ENCODE results near the gene BAIAP2L1.

BAIAP2L1 gene

DNA sequence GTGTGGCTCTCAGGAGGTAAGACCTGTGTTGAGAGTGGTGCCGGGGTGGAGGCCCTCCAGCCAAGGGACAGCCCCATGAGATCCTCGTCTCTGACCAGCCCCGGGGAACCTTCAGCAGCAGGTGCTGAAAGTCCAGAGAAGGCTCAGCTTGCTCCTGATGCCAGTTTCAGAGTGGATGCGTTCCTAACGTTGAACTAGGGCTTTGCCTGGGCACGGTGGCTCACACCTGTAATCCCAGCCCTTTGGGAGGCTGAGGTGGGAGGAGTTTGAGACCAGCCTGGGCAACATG, 45.7 kb downstream of the BAIAP2L1 start:
- DNase-seq, result no peak

DNA sequence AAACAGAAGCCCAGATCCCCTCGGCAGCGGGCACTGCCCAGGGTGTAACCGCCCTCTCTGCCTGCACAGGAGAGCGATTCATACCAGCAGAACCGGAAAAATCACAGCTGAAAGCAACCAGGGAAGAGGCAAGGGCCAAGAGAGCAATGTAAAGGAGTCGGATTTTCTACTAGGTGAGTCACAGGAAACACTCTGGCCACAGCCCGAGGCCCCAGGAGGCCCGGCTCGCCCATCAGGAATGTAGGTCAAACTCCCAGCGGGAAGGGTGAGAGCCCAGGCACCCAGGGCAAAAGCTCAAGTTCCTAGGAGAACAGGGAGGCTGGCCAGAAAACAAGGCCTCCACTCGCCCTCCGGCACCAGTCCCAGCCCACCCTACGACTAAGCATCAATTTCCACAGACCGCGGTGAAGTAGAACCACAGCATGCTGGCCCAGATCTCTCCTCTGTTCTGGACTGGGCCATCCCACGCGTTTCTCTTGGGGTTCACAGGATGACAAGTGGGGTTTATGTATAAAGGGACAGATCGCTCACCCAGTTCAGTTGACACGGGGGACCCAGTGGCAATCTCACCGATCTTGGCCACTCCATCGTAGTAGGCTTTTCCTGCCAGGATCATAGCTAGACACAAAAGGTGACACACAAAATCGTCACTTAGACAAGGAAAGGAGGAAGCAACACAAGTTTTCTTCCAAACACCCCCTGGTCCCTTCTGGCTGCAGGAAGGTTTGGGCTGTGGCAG, 46.2 kb downstream of the BAIAP2L1 start:
- no peak for DNase-seq

DNA sequence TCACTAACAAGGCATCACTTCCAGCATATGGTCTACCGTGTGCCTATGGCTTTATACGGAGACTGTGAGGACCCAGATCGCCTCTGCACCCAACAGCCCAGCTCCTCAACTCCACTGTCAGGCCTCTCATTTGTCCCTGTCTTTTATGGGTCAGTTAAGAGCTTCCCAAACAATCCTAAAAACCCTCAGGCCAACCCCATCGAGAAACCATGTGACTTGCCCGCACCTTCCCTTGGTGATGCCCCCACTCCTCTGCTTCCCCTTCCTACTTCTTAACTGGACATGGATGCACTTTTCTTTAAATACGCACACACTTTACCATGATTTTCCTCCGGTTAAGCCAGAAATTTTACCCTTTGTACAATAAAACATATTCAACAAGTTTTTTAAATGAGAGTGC, 46.8 kb downstream of the BAIAP2L1 start:
- no peak for DNase-seq

DNA sequence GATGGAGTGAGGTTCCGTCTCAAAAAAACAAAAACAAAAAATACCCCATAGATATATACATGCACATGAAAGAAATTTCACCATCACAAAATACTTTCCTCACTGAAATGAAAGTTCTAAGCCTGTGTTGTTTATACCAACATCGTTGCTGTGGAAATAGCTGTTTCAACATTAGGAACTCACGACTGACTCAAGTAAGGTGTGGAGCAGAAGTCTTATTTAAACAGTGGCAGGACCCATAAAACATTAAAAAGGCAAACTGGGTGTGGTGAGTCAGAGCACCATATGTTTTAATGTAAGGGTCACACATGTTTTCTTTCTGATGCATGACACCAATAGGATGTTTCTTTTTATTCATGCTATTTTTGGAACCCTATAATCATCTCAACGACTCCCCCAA, 48.3 kb downstream of the BAIAP2L1 start:
- no peak for DNase-seq

DNA sequence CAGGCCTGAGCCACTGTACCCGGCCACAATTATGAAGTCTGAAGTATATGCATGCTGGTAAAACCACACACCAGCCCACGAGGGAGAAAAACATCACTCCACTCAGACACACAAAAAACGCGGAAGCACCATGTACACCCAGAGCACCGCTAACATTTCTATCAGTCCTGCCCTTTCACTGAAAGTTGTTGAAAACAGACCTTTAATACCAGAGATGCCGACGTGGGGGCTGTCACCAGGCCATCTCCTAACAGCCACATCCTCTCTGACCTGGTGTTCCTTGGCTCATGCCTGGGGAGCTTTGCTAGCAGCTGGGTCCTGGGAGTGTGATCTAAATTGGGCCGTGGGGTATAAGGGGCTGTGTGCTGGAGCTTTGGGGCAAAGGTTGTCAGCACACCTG, 49.8 kb downstream of the BAIAP2L1 start:
- DNase-seq, result no peak

DNA sequence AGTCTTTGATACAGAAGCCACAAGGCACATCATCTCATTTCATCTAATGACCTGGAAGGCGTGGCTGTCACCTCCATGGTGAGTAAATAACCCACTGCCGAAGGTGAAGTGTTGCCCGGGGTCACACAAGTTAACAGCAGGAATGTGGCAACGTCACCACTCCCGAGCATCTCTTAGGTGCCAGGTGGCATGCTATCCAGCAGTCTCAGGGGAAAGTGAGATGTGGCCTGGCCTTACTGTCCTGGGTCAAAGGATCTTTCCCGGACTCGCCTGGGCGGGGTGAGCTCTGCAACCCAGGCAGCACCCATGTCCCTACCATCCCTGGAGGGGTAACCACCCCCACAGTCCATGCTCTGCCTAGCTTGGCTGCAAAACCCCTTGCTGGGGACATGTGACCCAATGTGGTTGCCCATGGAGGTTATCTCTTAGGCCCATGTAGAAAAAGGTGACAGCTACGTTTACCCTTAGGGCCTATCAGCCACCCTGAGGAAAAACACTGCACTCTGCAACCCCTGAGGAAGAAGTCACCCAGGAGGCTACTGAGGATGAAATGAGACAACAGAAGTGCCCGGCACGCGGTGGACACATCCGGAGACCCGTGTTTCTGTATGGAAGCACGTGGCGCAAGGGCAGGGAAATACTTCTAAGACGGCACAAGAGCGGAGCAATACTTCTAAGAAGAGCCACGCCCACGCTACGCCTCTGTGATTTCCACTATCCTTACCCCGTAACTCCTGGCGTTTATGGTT, 52.0 kb downstream of the BAIAP2L1 start:
- no peak for DNase-seq

DNA sequence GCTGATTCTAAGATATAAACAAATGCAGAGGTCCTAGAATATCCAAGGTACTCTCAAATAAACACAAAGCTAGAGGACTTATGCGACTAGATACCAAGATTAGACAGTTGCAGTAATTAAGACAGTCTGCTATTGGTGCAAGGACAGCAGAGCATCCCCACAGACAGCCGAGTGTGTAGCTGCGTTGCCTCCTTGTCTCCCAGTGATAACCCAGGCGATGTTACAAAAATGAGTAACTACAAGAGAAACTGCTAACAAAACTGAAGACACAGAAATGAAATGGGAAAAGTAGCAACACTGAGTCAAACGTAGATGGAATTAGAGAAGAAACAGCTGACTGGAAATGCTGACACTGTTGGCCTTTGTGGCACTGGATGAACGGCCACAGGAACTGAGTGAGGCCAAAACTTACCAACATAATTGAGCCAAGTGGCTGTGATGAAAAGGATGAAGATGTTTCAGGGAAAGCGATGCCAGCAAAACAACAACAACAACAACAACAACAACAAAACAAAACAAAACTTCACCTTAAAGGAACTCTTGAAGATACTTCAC, 54.3 kb downstream of the BAIAP2L1 start:
- DNase-seq, result no peak

DNA sequence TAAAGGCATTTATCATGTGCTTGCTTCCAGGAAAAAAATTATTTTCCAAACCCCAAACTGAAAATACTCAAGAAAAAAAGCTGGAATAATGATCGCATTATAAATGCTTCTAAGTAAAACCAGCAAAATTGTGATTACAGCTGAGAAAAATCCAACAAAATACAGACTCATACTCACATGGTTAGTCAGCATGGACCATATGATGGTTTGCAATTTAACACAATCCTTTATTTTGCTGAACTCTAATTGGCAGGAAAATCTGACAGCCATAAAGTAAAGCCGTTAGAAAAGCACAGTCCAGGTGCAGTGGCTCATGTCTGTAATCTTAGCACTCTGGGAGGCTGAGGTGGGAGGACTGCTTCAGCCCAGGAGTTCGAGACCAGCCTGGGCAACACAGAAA, 59.8 kb downstream of the BAIAP2L1 start:
- no peak for DNase-seq

DNA sequence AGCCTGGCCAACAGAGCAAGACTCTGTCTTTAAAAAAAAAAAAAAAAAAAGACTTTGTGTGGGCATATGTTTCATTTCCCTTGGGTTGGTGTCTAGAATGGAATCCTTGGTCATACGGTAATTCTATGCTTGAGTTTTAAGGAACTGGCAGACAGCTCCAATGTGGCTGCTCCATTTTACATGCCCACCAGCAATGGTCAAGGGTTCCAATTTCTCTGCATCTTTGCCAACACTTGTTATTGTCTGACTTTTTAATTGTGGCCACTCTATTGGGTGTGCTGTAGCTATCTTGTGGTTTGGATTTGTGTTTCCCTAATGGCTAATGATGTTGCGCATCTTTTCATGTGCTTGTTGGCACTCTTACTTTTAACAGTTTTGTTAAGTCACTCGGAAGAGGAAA, 61.8 kb downstream of the BAIAP2L1 start:
- no peak for DNase-seq

DNA sequence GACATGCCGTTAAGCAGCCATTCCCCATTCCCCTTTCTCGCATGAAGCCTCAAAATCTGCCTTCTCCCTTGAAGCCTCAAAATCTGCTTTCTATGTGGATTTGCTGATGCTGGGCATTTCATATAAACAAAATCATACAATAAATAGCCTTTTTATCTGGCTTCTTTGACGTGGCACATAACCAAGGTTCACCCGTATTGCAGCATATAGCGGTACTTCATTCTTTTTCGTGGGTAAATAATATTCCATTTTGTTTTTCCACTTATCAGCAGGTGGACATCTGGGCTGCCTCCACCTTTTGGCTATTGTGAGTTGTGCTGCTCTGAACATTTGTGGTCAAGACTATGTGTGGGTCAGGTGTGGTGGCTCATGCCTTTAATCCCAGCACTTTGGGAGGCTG, 62.4 kb downstream of the BAIAP2L1 start:
- DNase-seq, result no peak

DNA sequence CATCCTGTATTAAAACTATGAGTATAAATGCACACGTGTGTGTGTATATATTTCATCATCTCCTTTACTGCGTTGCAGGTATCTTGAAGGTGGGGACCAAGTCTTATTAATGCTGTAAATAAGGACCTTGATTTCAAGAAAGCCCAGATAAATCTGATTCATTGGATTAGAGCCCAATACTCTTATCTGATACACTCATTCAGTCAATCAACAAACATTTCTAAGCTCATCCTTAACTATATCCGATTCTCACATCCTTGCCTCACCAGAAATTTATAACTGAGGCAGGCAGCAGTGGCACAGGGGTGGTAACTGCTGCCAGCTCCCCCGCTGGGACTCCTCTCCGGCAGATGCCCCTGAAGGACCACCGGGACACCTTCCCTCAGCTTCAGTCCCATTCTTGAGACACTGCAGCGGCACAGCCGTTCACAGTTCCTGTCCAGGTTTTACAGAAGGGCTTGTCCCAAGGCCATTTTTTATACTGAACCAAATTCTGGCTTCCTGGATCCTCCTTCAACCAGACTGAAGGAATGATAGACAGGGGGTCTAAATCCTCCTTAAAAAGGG, 65.4 kb downstream of the BAIAP2L1 start:
- DNase-seq, result no peak

DNA sequence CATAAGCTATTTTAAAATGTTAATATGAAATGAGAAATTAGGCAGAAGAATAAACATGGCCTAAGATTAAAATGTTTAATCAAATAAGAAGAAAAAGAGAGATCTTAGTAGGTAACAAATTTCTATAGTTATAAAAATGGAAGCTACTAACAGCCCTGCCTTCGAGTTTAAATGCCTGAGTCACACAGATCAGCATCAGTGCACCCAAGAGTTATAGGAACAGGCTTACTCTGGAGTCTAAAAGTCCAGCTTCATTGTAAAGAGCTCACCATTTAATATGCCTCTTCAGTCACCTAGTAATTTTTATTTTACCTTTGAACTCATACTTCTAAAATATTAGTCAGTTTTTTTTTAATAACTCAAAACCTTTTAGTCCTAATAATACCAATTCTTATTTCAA, 66.8 kb downstream of the BAIAP2L1 start:
- no peak for DNase-seq

DNA sequence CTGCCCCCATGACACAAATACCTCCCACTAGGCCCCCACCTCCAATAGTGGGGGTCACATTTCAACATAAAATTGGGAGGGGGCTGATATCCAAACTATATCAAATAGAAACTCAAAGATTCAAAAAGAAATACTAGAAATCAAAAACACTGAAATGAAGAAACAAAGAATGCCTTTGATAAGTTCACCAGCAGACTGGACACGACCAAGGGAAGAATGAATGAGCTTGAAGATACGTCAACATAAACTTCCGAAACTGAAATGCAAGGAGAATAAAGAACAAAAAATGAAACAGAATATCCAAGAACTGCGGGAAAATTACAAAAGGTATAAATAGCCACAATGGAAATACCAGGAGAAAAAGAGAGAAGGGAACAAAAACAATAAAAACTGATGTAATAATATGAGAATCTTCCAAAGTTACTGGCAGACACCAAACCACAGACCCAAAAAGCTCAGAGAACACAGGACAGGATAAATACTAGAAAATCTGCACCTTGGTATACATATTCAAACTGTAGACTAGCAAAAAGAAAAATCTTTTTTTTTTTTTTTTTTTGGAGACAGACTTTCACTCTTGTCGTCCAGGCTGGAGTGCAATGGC, 69.9 kb downstream of the BAIAP2L1 start:
- DNase-seq, result no peak

DNA sequence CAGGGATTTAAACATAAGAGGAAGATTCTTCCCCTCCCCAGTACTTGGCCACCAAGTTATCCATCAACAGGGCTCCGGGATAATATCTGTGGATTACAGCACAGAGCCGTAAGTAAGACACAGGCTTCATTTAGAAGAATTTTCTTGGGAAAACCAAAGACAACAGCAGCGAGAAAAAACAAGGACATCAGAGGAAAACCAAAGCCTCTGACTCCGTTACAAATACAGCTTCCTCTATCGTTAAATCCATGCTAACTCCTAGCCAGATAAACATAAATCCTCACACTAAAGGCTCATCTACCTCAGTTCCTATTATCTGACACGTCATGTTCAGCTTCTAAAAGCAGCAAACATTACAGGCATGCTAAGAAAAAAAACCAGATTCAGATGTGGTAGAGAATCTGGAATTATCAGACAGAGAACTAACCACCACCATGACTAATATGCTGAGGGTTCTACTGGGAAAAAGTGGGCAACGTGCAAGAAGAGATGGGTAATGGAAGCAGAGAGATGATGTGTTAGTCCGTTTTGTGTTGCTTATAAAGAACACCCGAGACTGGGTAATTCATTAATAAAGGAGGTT, 71.0 kb downstream of the BAIAP2L1 start:
- DNase-seq, result no peak

DNA sequence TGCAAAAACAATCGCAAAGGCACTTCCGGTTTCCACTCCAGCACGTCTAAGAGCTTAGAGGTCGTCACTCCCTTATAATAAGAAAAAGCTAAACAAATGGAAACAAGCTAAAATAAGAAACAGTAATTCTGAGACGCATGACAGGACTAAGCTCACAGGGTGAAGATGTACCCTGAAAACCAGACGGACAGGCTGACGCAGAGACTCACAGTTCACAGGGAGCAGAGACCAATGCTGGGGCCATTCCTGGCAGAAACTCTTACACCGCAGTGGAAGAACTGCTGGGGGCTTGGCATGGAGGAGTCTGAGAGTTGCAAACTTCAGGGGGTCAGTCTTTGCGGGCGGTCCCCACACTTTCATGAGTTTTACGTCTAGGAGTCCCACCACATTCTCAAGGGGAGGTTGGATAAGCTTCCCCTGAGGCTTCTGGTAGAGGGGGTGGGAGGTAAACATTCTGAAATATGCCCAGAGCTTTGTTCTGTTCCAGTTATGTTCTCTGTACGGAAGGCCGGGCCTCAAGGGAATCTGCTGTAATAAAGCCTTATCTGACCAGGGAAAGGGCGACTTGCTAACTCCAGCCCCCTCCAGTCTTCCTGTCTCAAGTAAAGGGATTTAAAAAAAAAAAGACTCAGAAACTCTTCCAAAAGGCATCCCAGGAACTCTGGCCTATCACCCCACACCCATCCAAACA, 71.6 kb downstream of the BAIAP2L1 start:
- DNase-seq, result no peak

DNA sequence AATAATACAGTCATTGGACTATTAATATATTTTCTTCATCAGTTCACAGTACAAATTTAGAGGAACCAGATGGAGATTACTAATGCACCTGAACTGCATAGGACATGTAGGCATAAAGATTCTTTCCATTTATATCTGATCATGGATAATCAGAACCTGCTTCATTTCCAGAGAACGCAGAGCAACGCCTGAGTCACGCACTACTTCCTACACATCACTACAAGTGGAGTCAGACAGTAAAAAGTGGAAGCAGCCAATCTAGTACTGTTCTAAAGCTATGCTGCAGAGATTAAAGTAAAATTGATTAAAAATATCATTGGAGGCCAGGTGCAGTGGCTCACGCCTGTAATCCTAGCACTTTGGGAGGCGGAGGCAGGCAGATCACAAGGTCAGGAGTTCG, 76.1 kb downstream of the BAIAP2L1 start:
- DNase-seq, result no peak

DNA sequence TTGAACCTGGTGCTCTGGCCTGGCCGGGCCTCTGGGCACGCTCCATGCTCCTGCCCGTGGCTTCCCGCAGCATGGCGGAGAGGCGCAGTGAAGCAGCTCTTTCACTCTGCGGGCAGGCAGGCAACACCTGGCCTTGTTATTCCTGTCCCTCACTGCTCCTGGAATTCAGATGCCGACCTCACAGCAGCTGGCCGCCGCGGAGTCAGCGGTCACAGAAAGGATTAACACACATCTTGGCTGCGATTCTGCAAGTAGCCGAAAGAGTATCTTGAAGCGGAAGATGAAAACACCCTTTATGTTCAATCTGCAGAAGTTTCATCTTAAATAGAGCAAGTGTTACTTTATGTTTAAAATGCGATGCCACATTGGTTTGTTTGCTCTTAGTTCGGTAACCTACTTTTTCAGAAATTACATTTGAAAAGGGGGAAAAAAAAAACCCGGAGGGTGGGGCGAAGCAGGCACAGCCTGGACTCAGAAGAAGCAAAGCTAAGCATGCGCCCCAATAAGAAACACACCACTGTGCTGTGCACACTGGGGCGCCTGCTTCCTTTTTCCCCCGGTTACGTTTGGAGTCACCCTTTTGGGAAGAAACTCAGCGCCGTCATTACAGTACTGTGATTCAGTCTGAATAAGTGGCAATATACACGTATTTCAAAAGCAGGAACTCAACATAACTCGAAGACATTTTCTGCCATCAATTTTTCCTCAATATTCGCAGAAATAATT, 77.1 kb downstream of the BAIAP2L1 start:
- no peak for DNase-seq

DNA sequence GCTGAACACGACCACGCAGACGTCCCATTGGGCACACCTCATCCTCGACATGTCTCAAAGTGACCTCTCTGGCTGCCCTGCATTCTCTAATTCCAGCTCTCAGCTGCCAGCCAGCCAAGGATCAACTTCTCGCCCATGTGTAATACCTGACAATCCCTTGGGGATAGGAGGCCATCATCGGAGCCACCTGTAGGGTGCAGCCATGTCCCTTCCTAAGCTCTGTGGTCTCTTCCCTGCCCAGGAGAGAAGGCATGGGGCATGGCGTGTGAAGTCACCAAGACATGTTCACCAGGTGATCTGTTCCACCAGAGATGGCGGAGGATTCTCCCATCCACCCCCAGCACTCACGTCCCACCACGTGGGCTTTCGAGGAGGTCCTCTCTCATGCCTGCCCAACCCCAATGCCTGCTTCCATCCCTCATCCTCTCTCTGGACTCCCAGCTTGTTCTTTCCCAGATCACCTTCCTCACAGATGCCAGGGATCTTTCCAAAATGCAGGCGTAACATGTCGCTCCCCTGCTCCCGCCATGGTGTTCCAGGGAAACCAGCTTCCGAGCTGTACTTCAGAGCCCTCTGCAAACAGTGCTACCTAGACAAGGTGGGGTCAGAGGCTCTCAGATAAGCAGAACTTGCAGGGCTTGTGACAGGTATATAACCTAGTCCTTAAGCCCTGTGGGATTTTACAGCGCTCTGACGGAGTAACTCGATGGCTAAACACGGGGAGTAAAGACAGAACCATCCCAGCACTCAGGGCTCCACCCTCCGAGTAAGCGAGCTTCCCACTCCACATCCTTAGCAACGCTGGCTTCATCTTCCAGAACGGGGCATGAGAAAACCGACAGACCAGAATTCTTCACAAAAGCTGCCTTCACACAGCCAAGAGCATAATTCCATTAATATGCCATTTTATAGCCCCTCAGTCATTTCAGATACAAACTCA, 78.3 kb downstream of the BAIAP2L1 start:
- no peak for DNase-seq

DNA sequence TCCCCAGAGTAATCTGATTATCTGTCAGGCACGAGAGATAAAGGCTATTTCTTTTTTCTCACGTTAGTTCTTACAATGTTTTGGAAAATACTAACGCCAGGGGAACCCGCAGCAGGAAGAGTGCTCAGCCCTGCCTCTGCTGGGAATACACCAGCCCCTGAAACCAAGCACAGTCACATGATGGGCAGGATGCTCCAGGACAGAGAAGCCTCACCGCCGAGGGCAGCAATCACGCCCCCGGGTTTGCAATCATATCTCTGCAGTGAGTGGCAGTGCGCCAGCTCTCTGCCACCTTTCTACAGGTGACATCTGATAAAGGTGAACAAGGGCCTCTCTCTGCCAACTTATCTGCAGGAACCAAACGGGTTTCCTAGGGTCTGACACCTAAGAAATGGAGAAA, 79.6 kb downstream of the BAIAP2L1 start:
- no peak for DNase-seq

DNA sequence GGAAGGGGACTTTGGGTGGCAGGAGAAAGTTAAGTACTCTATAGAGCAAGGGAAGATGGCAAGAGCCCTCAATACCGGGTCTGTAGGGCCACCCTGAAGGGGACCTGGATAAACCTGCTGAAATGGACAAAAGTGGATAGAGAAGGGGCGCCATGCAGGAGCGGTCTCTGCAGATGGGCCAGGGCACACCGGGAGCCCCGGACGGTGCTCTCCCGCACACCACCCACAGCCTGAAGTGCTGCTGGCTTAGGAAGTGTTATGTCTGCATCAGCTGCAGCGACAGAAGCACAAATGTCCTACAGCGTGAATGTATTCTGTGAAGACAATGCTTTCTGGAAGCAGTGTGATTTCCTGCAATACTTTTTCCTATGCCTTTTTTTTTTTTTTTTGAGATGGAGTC, 81.7 kb downstream of the BAIAP2L1 start:
- DNase-seq, result no peak

Measured in CD4-positive, alpha-beta T cell treated with Interleukin-17A for 1 hour (primary cell).